Common myeloid progenitor, CD34-positive (primary cell): ENCODE measurements around the gene PRKCA.
A peak's percentile ranks its signal among the peaks of the same experiment; 100 is the strongest.
"Not testable (repeated sequence)": the region's sequence is repeated elsewhere in the genome, so short reads cannot be mapped to it uniquely, and the experiment has no call there.

Source experiments
- CTCF ChIA-PET: fragments of 350-600 bp; sonication (Branson Sonifier 250); formaldehyde crosslinking; loops from one replicate; lab custom pipeline; 2021; ENCODE audit warnings: antibody characterized with exemption; lab: Charles Lee
- POLR2A ChIA-PET: fragments of 350-600 bp; sonication (Branson Sonifier 250); formaldehyde crosslinking; loops from one replicate; lab custom pipeline; 2021; ENCODE audit warnings: antibody characterized with exemption; lab: Charles Lee
- DNase-seq, 3 donors: peaks; one replicate each; pipeline versions ENCODE4 v3.0.0 to v3.0.0-alpha.2; 2013
- H3K27ac ChIP-seq, 2 experiments: 1 replicate in 1 of 2; 2 replicates in 1 of 2; pipeline ENCODE4 v1.7.0; 2013; ENCODE audit warnings: inconsistent platforms in 2 of 2, low read length in 2 of 2, mild to moderate bottlenecking in 2 of 2, low read depth in 1 of 2, moderate library complexity in 1 of 2; ENCODE audit not compliant: severe bottlenecking in 2 of 2, insufficient read depth in 1 of 2, poor library complexity in 1 of 2
- H3K27me3 ChIP-seq, 5 experiments: replicated peaks in 2 of 5; 1 replicate in 3 of 5; 2 replicates in 2 of 5; pipeline versions ENCODE4 v1.6.1 to v1.7.0; 2013; ENCODE audit warnings: low read length in 4 of 5, mild to moderate bottlenecking in 2 of 5, moderate library complexity in 2 of 5, inconsistent platforms in 1 of 5; ENCODE audit not compliant: insufficient read depth in 5 of 5, control insufficient read depth in 4 of 5
- H3K36me3 ChIP-seq, 4 experiments: 1 replicate in 2 of 4; 2 replicates in 2 of 4; pipeline versions ENCODE4 v1.6.1 to v1.7.0; 2013; ENCODE audit warnings: low read length in 3 of 4, control low read depth in 1 of 4, mild to moderate bottlenecking in 1 of 4; ENCODE audit not compliant: control insufficient read depth in 4 of 4, insufficient read depth in 4 of 4
- H3K4me1 ChIP-seq, 4 experiments: 1 replicate in 3 of 4; 2 replicates in 1 of 4; pipeline versions ENCODE4 v1.6.1 to v1.7.1; 2013; ENCODE audit warnings: low read length in 3 of 4, mild to moderate bottlenecking in 3 of 4, control low read depth in 1 of 4, inconsistent platforms in 1 of 4, moderate library complexity in 1 of 4; ENCODE audit not compliant: control insufficient read depth in 4 of 4, insufficient read depth in 4 of 4; ENCODE audit errors: control extremely low read depth in 1 of 4
- H3K4me3 ChIP-seq, 7 experiments: 1 replicate in 4 of 7; 2 replicates in 3 of 7; pipeline versions ENCODE4 v1.5.1 to v1.7.0; 2013; ENCODE audit warnings: mild to moderate bottlenecking in 7 of 7, low read length in 6 of 7, moderate library complexity in 6 of 7, inconsistent platforms in 2 of 7, low read depth in 2 of 7, control low read depth in 1 of 7; ENCODE audit not compliant: insufficient read depth in 4 of 7, control insufficient read depth in 1 of 7; ENCODE audit errors: extremely low read depth in 1 of 7
- H3K9me3 ChIP-seq, 5 experiments: 1 replicate in 4 of 5; 2 replicates in 1 of 5; pipeline versions ENCODE4 v1.6.1 to v1.7.1; 2013; ENCODE audit warnings: low read length in 4 of 5, mild to moderate bottlenecking in 2 of 5, inconsistent platforms in 1 of 5, low read depth in 1 of 5, moderate library complexity in 1 of 5; ENCODE audit not compliant: control insufficient read depth in 4 of 5, insufficient read depth in 2 of 5; ENCODE audit errors: control extremely low read depth in 1 of 5
- WGBS: methylation state at CpG from one replicate; pipeline ENCODE4 v1.1.5; 2013; ENCODE audit not compliant: insufficient coverage; 5-methylcytosine and 5-hydroxymethylcytosine counted together

PRKCA gene

GRCh38 chr17:66337866-66338485 lies 35.6 kb downstream of the PRKCA start:
- Histone ChIP-seq H3K9me3 (no peaks in the 10 kb centered on the region), H3K27ac (no peak overlapping the region), H3K4me1 (peaks cover 0 to 3% (median 0%) of the 10 kb centered on the region in 4 experiments), H3K27me3 (no peaks in the 10 kb centered on the region), H3K36me3 (no peaks in the 10 kb centered on the region), H3K4me3 (no peak overlapping the region)
- 96% methylated on average over 2 of the region's 6 CpGs for WGBS
- CTCF ChIA-PET, result no interaction called here
- DNase-seq, result no peak
- POLR2A ChIA-PET, result no interaction called here

- ChIA-PET POLR2A (no interaction called here), CTCF (no interaction called here)
- 100% methylated on average over 2 of the region's 4 CpGs for WGBS
- Histone ChIP-seq H3K27ac (no peak overlapping the region), H3K4me3 (no peak overlapping the region), H3K36me3 (no peaks in the 10 kb centered on the region), H3K9me3 (no peaks in the 10 kb centered on the region), H3K27me3 (no peaks in the 10 kb centered on the region), H3K4me1 (peaks cover 0 to 3% (median 0%) of the 10 kb centered on the region in 4 experiments)
- DNase-seq, result no peak
Observed at GRCh38 chr17:66338937-66339336, 36.5 kb downstream of the PRKCA start.

DNA sequence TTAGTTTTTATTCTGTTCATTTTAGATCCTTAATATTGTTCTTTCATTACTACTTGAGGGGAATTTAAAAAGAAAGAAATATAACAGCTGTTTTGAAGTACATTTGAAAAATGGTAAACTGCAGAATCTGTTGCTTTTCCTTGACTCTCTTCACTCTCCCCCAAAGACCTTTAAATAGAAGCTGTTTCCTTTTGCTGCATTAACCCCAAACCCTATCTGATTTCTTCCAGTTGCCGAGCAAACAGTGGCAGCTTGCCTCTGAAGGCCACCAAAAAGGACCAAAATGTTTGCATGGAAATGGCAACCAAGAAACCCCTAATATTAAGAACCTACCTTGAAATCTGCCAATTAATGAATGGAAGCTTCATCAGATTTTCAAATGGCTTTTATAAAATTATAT lies 37.1 kb downstream of the PRKCA start:
- ChIA-PET CTCF (no interaction called here), POLR2A (no interaction called here)
- DNase-seq, result peak in 1 of 3 donors; percentile 7
- no CpG with 5 or more reads among the region's 1 CpG for WGBS
- Histone ChIP-seq H3K27me3 (no peaks in the 10 kb centered on the region), H3K36me3 (no peaks in the 10 kb centered on the region), H3K4me3 (no peak overlapping the region), H3K4me1 (peaks cover 0 to 3% (median 0%) of the 10 kb centered on the region in 4 experiments), H3K9me3 (no peaks in the 10 kb centered on the region), H3K27ac (no peak overlapping the region)

- Histone ChIP-seq H3K4me3 (no peak overlapping the region), H3K27me3 (no peaks in the 10 kb centered on the region), H3K27ac (no peak overlapping the region), H3K4me1 (peaks cover 0 to 3% (median 0%) of the 10 kb centered on the region in 4 experiments), H3K36me3 (no peaks in the 10 kb centered on the region), H3K9me3 (no peaks in the 10 kb centered on the region)
- CTCF ChIA-PET, result no interaction called here
- 100% methylated on average over 1 of the region's 2 CpGs for WGBS
- POLR2A ChIA-PET, result no interaction called here
- no peak for DNase-seq
Observed at GRCh38 chr17:66340720-66341119, 38.3 kb downstream of the PRKCA start.

DNA sequence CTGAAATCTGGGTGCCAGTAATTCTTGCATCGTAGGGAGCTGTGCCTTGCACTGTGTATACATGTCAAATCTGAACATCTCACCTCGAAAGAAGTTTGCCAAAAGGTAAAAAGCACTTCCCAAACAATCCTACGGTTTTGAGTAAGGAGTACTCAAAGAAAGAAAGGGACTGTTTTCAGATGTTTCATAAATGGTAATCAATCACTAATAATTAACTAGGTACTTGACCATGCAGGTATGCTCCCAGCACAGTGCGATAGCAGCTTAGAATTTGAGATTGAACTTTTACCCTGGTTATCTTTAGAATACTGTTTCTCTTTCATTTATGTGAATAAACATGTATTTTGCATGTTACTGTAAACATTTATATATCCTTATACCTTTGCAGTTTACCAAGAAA lies 39.0 kb downstream of the PRKCA start:
- Histone ChIP-seq H3K27ac (no peak overlapping the region), H3K4me3 (no peak overlapping the region), H3K9me3 (no peaks in the 10 kb centered on the region), H3K36me3 (no peaks in the 10 kb centered on the region), H3K4me1 (peaks cover 0 to 3% (median 0%) of the 10 kb centered on the region in 4 experiments), H3K27me3 (no peaks in the 10 kb centered on the region)
- ChIA-PET CTCF (no interaction called here), POLR2A (no interaction called here)
- no peak for DNase-seq
- 100% methylated on average over 1 of the region's 4 CpGs for WGBS

- H3K4me1 ChIP-seq, DNase-seq, H3K27me3 ChIP-seq, H3K36me3 ChIP-seq, POLR2A ChIA-PET, H3K9me3 ChIP-seq, H3K4me3 ChIP-seq, CTCF ChIA-PET, H3K27ac ChIP-seq: not testable (repeated sequence)
- 75% methylated on average over 2 of the region's 4 CpGs for WGBS
Observed at GRCh38 chr17:66342263-66342662, 39.9 kb downstream of the PRKCA start.

DNA sequence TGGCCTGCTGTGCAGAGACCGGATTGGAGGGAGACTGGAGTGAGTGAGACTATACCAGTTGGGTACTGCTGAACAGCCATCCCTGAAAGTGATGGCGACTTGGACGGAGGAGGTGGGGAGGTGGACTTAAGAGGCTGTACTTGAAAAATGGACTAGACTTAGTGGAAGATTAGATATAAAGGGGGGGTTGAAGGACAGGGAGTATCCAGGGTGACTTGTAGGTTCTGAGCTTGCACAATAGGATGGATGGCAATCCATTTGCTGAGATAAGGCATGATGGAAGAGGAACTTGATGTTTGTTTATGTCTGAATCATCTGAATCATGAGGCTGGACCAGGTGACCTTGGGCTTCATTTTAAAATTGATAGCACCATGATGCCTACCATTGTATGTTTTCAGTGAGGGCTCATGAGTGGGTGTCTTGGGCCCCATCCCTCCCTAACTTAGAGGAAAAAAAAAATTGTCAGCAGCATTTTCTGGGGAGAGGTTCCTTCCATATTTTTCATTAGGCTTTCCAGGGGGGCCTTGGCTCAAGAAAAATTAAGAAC lies 41.2 kb downstream of the PRKCA start:
- H3K4me3 ChIP-seq, result no peak overlapping the region
- H3K27ac ChIP-seq, result no peak overlapping the region
- H3K4me1 ChIP-seq, result peaks cover 0 to 3% (median 0%) of the 10 kb centered on the region in 4 experiments
- H3K27me3 ChIP-seq, result no peaks in the 10 kb centered on the region
- CTCF ChIA-PET, result no interaction called here
- H3K36me3 ChIP-seq, result no peaks in the 10 kb centered on the region
- 97% methylated on average over 3 of the region's 3 CpGs for WGBS
- peak in 2 of 3 donors; percentile 25 to 51 for DNase-seq
- no peaks in the 10 kb centered on the region for H3K9me3 ChIP-seq
- POLR2A ChIA-PET, result no interaction called here
